Keratinocyte (primary cell): ENCODE data around the gene CAPN14. TPM values are rescaled to one million over a fixed set of nuclear protein-coding genes. Genes with fewer than 3 reads are reported as not detected.
A peak's percentile ranks its signal among the peaks of the same experiment; 100 is the strongest.

Experiments used
- DNase-seq: peaks from one replicate; pipeline ENCODE4 v3.0.0-alpha.2; 2011; ENCODE audit warnings: low read depth, missing footprints, low spot score
- FAIRE-seq: peaks from 2 replicates; lab custom pipeline; 2011; peaks lifted over from hg19 to GRCh38; lab: Jason Lieb, UNC
- H2AFZ ChIP-seq: 2 replicates; pipeline ENCODE4 v1.6.0; 2012; ENCODE audit warnings: low read length, control low read depth, inconsistent platforms; ENCODE audit not compliant: control insufficient read depth
- H3K27ac ChIP-seq: 2 replicates; pipeline ENCODE4 v1.5.1; 2011; ENCODE audit warnings: low read length; ENCODE audit not compliant: control insufficient read depth, insufficient read depth
- H3K27me3 ChIP-seq: 3 replicates; pipeline ENCODE4 v1.6.0; 2011; ENCODE audit warnings: low read length; ENCODE audit not compliant: control insufficient read depth, insufficient read depth; ENCODE audit errors: extremely low read depth
- H3K36me3 ChIP-seq, 2 experiments: 2 replicates in 1 of 2; 3 replicates in 1 of 2; pipeline ENCODE4 v1.5.1; 2011; ENCODE audit warnings: low read length in 2 of 2, mild to moderate bottlenecking in 1 of 2; ENCODE audit not compliant: control insufficient read depth in 2 of 2, insufficient read depth in 2 of 2; ENCODE audit errors: extremely low read depth in 1 of 2
- H3K4me1 ChIP-seq: 3 replicates; pipeline ENCODE4 v1.5.1; 2011; ENCODE audit warnings: low read length; ENCODE audit not compliant: control insufficient read depth, insufficient read depth; ENCODE audit errors: extremely low read depth
- H3K4me2 ChIP-seq: 3 replicates; pipeline ENCODE4 v1.6.0; 2011; ENCODE audit warnings: low read depth, low read length; ENCODE audit not compliant: control insufficient read depth, insufficient read depth; ENCODE audit errors: extremely low read depth
- H3K4me3 ChIP-seq, 3 experiments: fragments of 200-600 bp in 1 of 3; sonication (generic) in 1 of 3; 2 replicates in 2 of 3; 3 replicates in 1 of 3; pipeline ENCODE4 v1.5.1; 2011 to 2016; ENCODE audit warnings: low read length in 3 of 3, mild to moderate bottlenecking in 3 of 3, control low read depth in 2 of 3, inconsistent platforms in 1 of 3, low read depth in 1 of 3, mixed read lengths in 1 of 3, mixed run types in 1 of 3, moderate library complexity in 1 of 3; ENCODE audit not compliant: control insufficient read depth in 2 of 3, insufficient read depth in 2 of 3; ENCODE audit errors: extremely low read depth in 1 of 3
- H3K79me2 ChIP-seq: 2 replicates; pipeline ENCODE4 v1.6.0; 2012; ENCODE audit warnings: low read length; ENCODE audit not compliant: control insufficient read depth, insufficient read depth
- H3K9ac ChIP-seq: 3 replicates; pipeline ENCODE4 v1.6.0; 2011; ENCODE audit warnings: low read length; ENCODE audit not compliant: control insufficient read depth, insufficient read depth; ENCODE audit errors: extremely low read depth
- H3K9me1 ChIP-seq: 3 replicates; pipeline ENCODE4 v1.6.0; 2011; ENCODE audit warnings: low read length; ENCODE audit not compliant: control insufficient read depth, insufficient read depth; ENCODE audit errors: extremely low read depth
- H3K9me3 ChIP-seq: 2 replicates; pipeline ENCODE4 v1.5.1; 2012; ENCODE audit warnings: low read depth, low read length; ENCODE audit not compliant: control insufficient read depth
- H4K20me1 ChIP-seq: 3 replicates; pipeline ENCODE4 v1.6.0; 2011; ENCODE audit warnings: low read length; ENCODE audit not compliant: control insufficient read depth, insufficient read depth; ENCODE audit errors: extremely low read depth
- CTCF ChIP-seq, 3 experiments: IDR thresholded peaks in 1 of 3; conservative IDR thresholded peaks in 1 of 3; optimal IDR thresholded peaks in 1 of 3; 2 replicates in 2 of 3; 3 replicates in 1 of 3; pipeline versions ENCODE3 to v1.5.1; 2011; ENCODE audit warnings: low read length in 3 of 3, mild to moderate bottlenecking in 3 of 3, moderate library complexity in 2 of 3, control low read depth in 1 of 3, inconsistent platforms in 1 of 3; ENCODE audit not compliant: insufficient read depth in 2 of 3; ENCODE audit errors: extremely low read depth in 1 of 3
- EZH2 ChIP-seq: IDR thresholded peaks from one replicate; pipeline ENCODE4 v1.6.1; 2012; ENCODE audit warnings: inconsistent platforms, mild to moderate bottlenecking, low read length, moderate library complexity
- dilution Hi-C: fragments of 300-500 bp; cut with MboI; formaldehyde crosslinking; loops from one replicate; pipeline ENCODE4 v1.7.0; 2020; ENCODE audit warnings: low sequenced_read_pairs; ENCODE audit not compliant: extremely low pct_ligation_motif_present
- polyA plus RNA-seq, 5 experiments: library from polyadenylated mRNA; depleted of rRNA in 3 of 5; stranded (reverse) in 3 of 5; stranded (forward) in 1 of 5; unstranded in 1 of 5; fragments of >200 nt; gene quantifications; 1 replicate in 1 of 5; 2 replicates in 3 of 5; 3 replicates in 1 of 5; pipeline versions ENCODE4 v1.2.1 to v1.2.3, GENCODE V29; 2011 to 2012; ENCODE audit warnings: missing spikeins in 2 of 5, low read depth in 1 of 5, low replicate concordance in 1 of 5

CAPN14 gene
- polyA plus RNA-seq, 1 donor (not counting 4 experiments of a cell fraction or from before 2014, with no cell fraction given) = 1.1 TPM

GRCh38 chr2:31226266-31226665 is 9.0 kb upstream of the CAPN14 start:
- no peaks in the 10 kb centered on the region for H3K9me1 ChIP-seq
- H2AFZ ChIP-seq = no peak overlapping the region
- dilution Hi-C loops = no loop called here
- H3K4me1 ChIP-seq = peaks cover 18% of the 10 kb centered on the region
- FAIRE-seq (peak; percentile 29), DNase-seq (no peak)
- H3K36me3 ChIP-seq = no peaks in the 10 kb centered on the region
- no peak overlapping the region for H3K4me2 ChIP-seq
- H3K9ac ChIP-seq = no peak overlapping the region
- H4K20me1 ChIP-seq = no peaks in the 10 kb centered on the region
- no peaks in the 10 kb centered on the region for H3K27me3 ChIP-seq
- TF ChIP-seq EZH2 = no peak
- no peak for TF ChIP-seq CTCF (optimal IDR thresholded peaks at IDR 0.05 in 1 of 3, IDR thresholded peaks at IDR 0.05 in 1 of 3, conservative IDR thresholded peaks at IDR 0.05 in 1 of 3; ENCODE audit: extremely low read depth in 1 of 3, insufficient read depth in 2 of 3, low read length in 3 of 3)
- no peak overlapping the region for H3K27ac ChIP-seq
- H3K4me3 ChIP-seq = no peak overlapping the region
- no peaks in the 10 kb centered on the region for H3K9me3 ChIP-seq
- no peaks in the 10 kb centered on the region for H3K79me2 ChIP-seq

GRCh38 chr2:31223749-31224148 is 6.4 kb upstream of the CAPN14 start:
- FAIRE-seq (no peak), DNase-seq (no peak)
- Histone ChIP-seq H4K20me1 (no peaks in the 10 kb centered on the region), H3K9ac (no peak overlapping the region), H3K4me1 (peaks cover 18% of the 10 kb centered on the region), H3K36me3 (no peaks in the 10 kb centered on the region), H2AFZ (no peak overlapping the region), H3K4me3 (no peak overlapping the region), H3K9me3 (no peaks in the 10 kb centered on the region), H3K4me2 (no peak overlapping the region), H3K9me1 (no peaks in the 10 kb centered on the region), H3K79me2 (no peaks in the 10 kb centered on the region), H3K27ac (no peak overlapping the region), H3K27me3 (no peaks in the 10 kb centered on the region)
- TF ChIP-seq CTCF (optimal IDR thresholded peaks at IDR 0.05 in 1 of 3, IDR thresholded peaks at IDR 0.05 in 1 of 3, conservative IDR thresholded peaks at IDR 0.05 in 1 of 3; ENCODE audit: extremely low read depth in 1 of 3, insufficient read depth in 2 of 3, low read length in 3 of 3) = no peak
- TF ChIP-seq EZH2 = no peak
- dilution Hi-C loops = no loop called here
